Measurements from ENCODE around the gene TAF10. TPM values are rescaled to one million over a fixed set of nuclear protein-coding genes. Genes with fewer than 3 reads are reported as not detected.
A peak's percentile ranks its signal among the peaks of the same experiment; 100 is the strongest.

Gene TAF10
- total and polyA plus RNA-seq, 2 of the 13 experiments (the other 11 are each of a cell fraction or from before 2014, with no cell fraction given): 71.3 to 134 TPM

- no peak for TF ChIP-seq ZNF850 (CRISPR knock-in tag; conservative IDR thresholded peaks at IDR 0.05)
- peak; percentile 16; the same call in 1 of the 2 replicates for TF ChIP-seq GATA4 (IDR thresholded peaks at IDR 0.05; ENCODE audit: borderline replicate concordance, low read depth)
- TF ChIP-seq KIAA2018 (CRISPR knock-in tag; IDR thresholded peaks at IDR 0.05; ENCODE audit: borderline replicate concordance): no peak; the same call in 1 of the 2 replicates
- no peak for TF ChIP-seq RCOR2 (CRISPR knock-in tag; IDR thresholded peaks at IDR 0.05)
- no peak for TF ChIP-seq ZNF878 (CRISPR knock-in tag; IDR thresholded peaks at IDR 0.05)
- peak; percentile 34; the same call in 1 of the 2 replicates for TF ChIP-seq HNF1A (IDR thresholded peaks at IDR 0.05; ENCODE audit: low read depth)
- TF ChIP-seq HNF1A (CRISPR knock-in tag; IDR thresholded peaks at IDR 0.05; ENCODE audit: borderline replicate concordance): peak; percentile 90
- peak; percentile 60; the same call in 1 of the 2 replicates for TF ChIP-seq JUN (CRISPR knock-in tag; IDR thresholded peaks at IDR 0.05)
- TF ChIP-seq NR3C1 (CRISPR knock-in tag; IDR thresholded peaks at IDR 0.05): no peak
- peak; percentile 64; the same call in 1 of the 2 replicates for TF ChIP-seq ZXDC (CRISPR knock-in tag; IDR thresholded peaks at IDR 0.05)
- no peak for TF ChIP-seq HOXA9 (CRISPR knock-in tag; IDR thresholded peaks at IDR 0.05; ENCODE audit: borderline replicate concordance)
- no peak for TF ChIP-seq ZNF674 (CRISPR knock-in tag; IDR thresholded peaks at IDR 0.05; ENCODE audit: low read depth)
- TF ChIP-seq HOXD1 (CRISPR knock-in tag; IDR thresholded peaks at IDR 0.05): no peak
- TF ChIP-seq KLF12 (CRISPR knock-in tag; IDR thresholded peaks at IDR 0.05; ENCODE audit: borderline replicate concordance): peak; percentile 60; the same call in 1 of the 2 replicates
Measured at GRCh38 chr11:6603287-6604080, 8.5 kb downstream of the TAF10 start, which contains the start of the genes ILK and RRP8 (continued).

Data from HepG2 (cell line).